Superior temporal gyrus (tissue), 1 donor: ENCODE results near the gene TM9SF2.

Experiments
- DNase-seq: peaks from one replicate; pipeline ENCODE4 v3.0.0-alpha.2; 2016; ENCODE audit errors: extremely low spot score

TM9SF2 gene

GRCh38 chr13:99577934-99578917 lies 77.0 kb downstream of the TM9SF2 start:
- peak; percentile 62 for DNase-seq

GRCh38 chr13:99580500-99581268 lies 79.4 kb downstream of the TM9SF2 start:
- no peak for DNase-seq

- no peak for DNase-seq
Observed at GRCh38 chr13:99582511-99582910, 81.2 kb downstream of the TM9SF2 start.

- no peak for DNase-seq
Observed at GRCh38 chr13:99585609-99586008, 84.3 kb downstream of the TM9SF2 start.

GRCh38 chr13:99587021-99587420 lies 85.7 kb downstream of the TM9SF2 start:
- no peak for DNase-seq

- DNase-seq = no peak
Observed at GRCh38 chr13:99587893-99588606, 86.8 kb downstream of the TM9SF2 start.

- no peak for DNase-seq
Observed at GRCh38 chr13:99589575-99589974, 88.3 kb downstream of the TM9SF2 start.

GRCh38 chr13:99590519-99591011 lies 89.3 kb downstream of the TM9SF2 start:
- DNase-seq = no peak

- no peak for DNase-seq
Observed at GRCh38 chr13:99596180-99596579, 94.9 kb downstream of the TM9SF2 start.

GRCh38 chr13:99600318-99600717 lies 99.0 kb downstream of the TM9SF2 start:
- no peak for DNase-seq

GRCh38 chr13:99601535-99601934 lies 100.3 kb downstream of the TM9SF2 start:
- DNase-seq = no peak

- DNase-seq = no peak
Observed at GRCh38 chr13:99604636-99605035, 103.4 kb downstream of the TM9SF2 start.

GRCh38 chr13:99605420-99606323 lies 104.4 kb downstream of the TM9SF2 start:
- no peak for DNase-seq

GRCh38 chr13:99606324-99607066 lies 105.2 kb downstream of the TM9SF2 start, which contains the start of gene CLYBL:
TSS of gene CLYBL (plus strand) at chr13:99606690.
- peak; percentile 75 for DNase-seq

GRCh38 chr13:99608345-99608744 lies 107.1 kb downstream of the TM9SF2 start:
- no peak for DNase-seq

GRCh38 chr13:99610702-99611289 lies 109.5 kb downstream of the TM9SF2 start:
- no peak for DNase-seq
